Measurements from ENCODE around the gene UNCX.
A peak's percentile ranks its signal among the peaks of the same experiment; 100 is the strongest.

UNCX gene

DNA sequence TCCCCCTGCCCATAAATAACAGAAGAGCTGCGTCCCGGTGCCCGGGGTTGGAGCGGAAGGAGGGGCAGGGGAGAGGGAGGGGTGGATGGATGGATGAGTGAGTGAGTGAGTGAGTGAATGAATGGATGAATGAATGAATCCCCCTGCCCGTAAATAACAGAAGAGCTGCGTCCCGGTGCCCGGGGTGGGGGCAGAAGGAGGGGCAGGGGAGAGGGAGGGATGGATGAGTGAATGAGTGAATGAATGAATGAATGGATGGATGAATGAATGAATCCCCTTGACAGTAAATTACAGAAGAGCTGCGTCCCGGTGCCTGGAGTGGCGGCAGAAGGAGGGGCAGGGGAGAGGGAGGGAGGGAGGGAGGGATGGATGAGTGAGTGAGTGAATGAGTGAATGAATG is 7.6 kb upstream of the UNCX start:
- Mint-ChIP-seq H3K4me1 (no peaks in the 10 kb centered on the region), H3K4me3 (no peak overlapping the region), H3K9me3 (no peaks in the 10 kb centered on the region), H3K36me3 (no peaks in the 10 kb centered on the region), H3K27me3 (peaks cover 90% of the 10 kb centered on the region), H3K27ac (no peak overlapping the region)
- no peak for DNase-seq
- CTCF ChIA-PET: no interaction called here

DNA sequence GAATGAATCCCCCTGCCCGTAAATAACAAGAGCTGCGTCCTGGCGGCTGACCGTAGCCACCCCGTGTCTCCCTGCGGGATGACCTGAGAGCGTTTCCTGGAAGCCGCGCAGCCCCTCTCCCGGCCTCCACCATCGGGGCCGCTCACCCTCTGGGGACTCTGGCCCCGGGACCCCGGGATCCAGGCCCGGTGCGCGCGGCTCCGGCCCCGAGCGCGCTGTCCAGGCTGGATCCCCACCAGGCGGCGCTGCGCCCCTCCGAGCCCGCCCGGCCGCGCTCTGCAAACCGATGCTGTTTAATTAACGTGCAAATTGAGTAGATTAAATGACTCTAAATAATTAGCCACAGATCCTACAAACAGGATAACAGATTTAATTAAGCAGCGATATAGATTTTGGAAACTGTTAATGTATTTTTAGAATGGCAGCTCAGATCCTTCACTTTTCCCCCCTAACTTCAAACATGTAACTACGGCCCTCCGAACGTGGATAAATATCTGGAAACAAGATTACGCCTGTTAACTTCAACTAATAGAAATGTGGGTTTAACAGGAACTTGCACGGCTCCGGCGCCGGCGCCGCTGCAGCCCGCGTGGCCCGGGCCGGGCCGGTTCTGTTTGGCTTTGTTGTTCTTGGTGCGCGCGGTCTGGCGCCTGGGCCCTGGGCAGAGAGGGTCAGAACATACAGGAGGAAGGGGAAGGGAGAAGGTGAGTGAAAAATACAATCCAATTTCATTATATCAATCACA is 7.1 kb upstream of the UNCX start:
- no peak overlapping the region for H3K4me3 Mint-ChIP-seq
- no peaks in the 10 kb centered on the region for H3K9me3 Mint-ChIP-seq
- H3K27me3 Mint-ChIP-seq: peaks cover 94% of the 10 kb centered on the region
- peak overlapping the region; percentile 33 for H3K27ac Mint-ChIP-seq
- peak; percentile 38 for DNase-seq
- H3K36me3 Mint-ChIP-seq: no peaks in the 10 kb centered on the region
- H3K4me1 Mint-ChIP-seq: no peaks in the 10 kb centered on the region
- CTCF ChIA-PET: interaction anchor here (1.7 kb wide), 2 partner anchors 32 kb away, joined by 3 to 7 read pairs; no protein-coding TSS in a partner anchor

DNA sequence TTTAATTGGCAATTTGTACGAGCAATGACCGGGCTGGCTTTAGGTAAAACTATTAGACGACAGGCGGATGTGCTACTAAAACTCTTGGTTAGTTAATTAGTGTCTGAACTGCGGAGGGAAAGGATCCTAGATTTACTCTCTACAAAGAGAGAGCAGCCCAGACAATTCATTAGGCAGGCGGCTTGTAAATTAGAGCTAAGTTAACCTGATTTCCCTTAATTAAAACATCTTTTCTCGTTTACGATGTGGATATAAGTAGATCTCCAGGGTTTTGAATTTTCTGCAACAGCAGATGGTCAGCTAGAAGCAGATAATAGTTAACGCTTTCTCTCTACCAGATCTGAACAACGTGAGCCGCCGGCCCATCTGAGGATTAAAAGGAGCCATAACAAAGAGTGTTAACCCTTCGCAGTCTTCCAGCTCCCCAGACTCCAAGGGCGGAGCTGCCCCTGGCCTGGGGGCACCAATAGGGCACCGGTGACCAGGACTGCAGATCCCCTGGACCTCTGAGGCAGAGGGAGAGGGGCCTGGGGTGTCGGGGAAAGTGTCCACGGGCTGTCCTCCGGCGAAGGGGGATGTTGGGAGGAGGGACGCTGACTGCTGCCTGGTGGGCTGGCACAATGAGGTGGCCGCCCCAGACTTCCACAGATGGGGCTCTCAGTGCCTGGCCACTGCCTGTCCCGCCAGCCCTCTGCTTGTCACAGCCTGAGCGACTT is 6.3 kb upstream of the UNCX start:
- Mint-ChIP-seq H3K27me3 (peaks cover 94% of the 10 kb centered on the region), H3K4me1 (no peaks in the 10 kb centered on the region), H3K36me3 (no peaks in the 10 kb centered on the region), H3K27ac (peak overlapping the region; percentile 33), H3K4me3 (no peak overlapping the region), H3K9me3 (no peaks in the 10 kb centered on the region)
- DNase-seq: no peak
- CTCF ChIA-PET: interaction anchor here (0.7 to 1.7 kb wide), 3 partner anchors 9 to 33 kb away, joined by 3 to 7 read pairs (median 3); no protein-coding TSS in a partner anchor

DNA sequence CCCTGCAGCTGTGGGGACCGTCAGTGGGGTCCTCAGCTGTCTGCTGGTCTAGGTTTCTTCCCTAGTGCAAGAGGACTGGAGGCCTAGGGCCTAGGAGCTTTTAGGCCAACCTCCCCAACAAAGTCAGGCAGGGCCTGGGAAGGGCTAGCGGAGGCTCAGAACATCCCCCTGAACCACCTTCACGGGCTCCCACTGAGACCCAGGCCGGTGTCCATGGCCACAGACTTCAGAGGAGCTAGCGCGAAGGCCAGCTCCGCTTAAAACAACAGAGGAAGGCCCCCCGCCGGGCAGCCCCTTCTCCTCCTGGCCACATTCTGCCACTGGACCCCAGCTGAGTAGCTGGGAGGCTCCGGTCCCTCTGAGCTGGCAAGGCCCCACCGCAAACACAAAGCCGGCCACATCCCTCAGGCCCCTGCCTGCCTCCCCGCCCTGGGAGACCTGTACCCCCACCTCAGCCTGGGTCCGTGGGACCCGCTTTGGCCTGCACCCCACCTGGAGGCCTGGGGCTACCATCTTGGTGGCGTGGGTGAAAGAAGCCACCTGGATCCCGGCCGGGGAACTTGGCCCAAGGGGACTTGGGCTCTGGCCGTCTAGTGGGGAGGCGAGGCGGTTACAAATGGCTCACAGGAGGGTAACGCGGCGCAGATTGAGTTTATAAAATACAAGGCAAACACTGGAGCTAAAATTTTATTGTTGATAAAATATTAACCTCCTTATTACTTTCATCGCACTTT is 5.4 kb upstream of the UNCX start:
- H3K9me3 Mint-ChIP-seq: no peaks in the 10 kb centered on the region
- peaks cover 94% of the 10 kb centered on the region for H3K27me3 Mint-ChIP-seq
- CTCF ChIA-PET: interaction anchor here (1.7 kb wide), 2 partner anchors 30 to 34 kb away, joined by 3 to 7 read pairs; no protein-coding TSS in a partner anchor
- H3K4me1 Mint-ChIP-seq: peaks cover 3% of the 10 kb centered on the region
- peaks cover 3% of the 10 kb centered on the region for H3K36me3 Mint-ChIP-seq
- H3K27ac Mint-ChIP-seq: peak overlapping the region; percentile 15
- DNase-seq: no peak
- no peak overlapping the region for H3K4me3 Mint-ChIP-seq

DNA sequence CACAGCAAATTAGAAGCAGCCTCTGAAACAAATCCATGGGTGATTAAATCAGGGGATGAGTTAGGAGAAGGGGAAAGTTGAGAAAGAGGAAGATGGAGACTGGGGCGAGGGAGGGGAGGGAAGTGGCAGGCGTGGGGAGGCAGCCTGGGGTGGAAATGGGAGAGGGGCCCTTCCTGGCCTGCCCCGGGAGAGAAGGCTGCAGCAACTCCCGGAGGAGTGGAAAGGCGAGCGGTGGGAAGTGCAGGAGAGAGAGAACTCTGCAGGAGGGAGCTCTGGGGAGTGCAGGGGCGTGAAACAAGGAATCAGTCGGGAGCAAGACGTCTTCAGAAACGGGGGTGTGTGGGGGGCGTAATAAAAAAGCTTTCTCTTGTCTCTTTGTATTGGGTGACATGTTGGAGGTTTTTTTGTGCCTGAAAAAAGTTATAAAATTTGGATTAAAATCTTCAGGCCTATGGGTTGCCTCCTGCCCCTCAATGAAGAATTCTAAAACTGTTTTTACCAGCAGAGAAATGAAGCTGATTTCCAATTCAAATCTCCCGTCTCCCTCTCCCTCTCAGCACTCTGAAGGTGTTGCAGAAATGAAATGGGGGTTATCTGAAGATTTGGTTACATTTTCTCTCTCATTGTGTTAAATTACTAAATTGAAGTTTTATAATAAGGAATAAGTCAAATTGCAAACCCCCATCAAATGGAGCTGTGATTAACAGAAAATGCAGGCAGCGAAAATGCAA is 4.7 kb upstream of the UNCX start:
- no peaks in the 10 kb centered on the region for H3K9me3 Mint-ChIP-seq
- CTCF ChIA-PET: interaction anchor here (0.7 to 0.9 kb wide), 3 partner anchors 10 to 923 kb away, joined by 3 read pairs; no protein-coding TSS in a partner anchor
- H3K27me3 Mint-ChIP-seq: peaks cover 92% of the 10 kb centered on the region
- H3K27ac Mint-ChIP-seq: peak overlapping the region; percentile 28
- H3K4me3 Mint-ChIP-seq: no peak overlapping the region
- H3K4me1 Mint-ChIP-seq: peaks cover 3% of the 10 kb centered on the region
- no peak for DNase-seq
- peaks cover 3% of the 10 kb centered on the region for H3K36me3 Mint-ChIP-seq

DNA sequence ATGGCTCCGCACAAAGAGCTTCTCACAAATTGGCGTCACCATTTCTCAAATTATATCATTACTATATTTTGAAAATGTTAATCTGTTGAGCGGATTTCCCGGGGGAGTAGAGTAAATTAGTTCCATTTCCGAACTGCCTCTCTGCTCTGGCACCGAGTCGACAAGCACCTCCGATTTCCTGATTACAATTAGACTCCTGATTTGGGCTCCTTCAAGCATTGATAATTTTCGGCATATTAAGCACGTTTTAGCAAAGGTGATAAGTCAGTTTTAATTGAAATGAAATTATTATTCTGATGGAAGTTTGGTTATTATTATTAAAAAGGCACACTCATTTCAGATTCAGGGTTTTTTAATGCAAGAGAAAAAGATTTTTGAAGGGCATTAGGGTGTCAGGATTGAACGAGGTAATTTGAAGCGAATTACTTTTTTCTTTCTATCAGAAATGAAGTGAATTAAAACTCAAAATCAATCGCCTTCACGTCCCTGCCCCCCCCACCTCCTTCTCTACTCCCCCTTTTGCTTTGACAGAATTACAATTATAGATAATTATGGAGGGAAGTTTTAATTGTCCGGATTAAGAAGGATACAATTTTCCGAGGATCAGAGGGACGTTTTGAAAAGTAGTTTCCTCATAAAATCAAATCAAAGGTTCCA is 4.0 kb upstream of the UNCX start:
- Mint-ChIP-seq H3K27ac (peak overlapping the region; percentile 33), H3K4me3 (no peak overlapping the region), H3K4me1 (peaks cover 3% of the 10 kb centered on the region), H3K36me3 (peaks cover 3% of the 10 kb centered on the region), H3K9me3 (no peaks in the 10 kb centered on the region), H3K27me3 (peaks cover 90% of the 10 kb centered on the region)
- CTCF ChIA-PET: interaction anchor here (0.7 to 0.9 kb wide), 3 partner anchors 10 to 922 kb away, joined by 3 read pairs; no protein-coding TSS in a partner anchor
- no peak for DNase-seq

DNA sequence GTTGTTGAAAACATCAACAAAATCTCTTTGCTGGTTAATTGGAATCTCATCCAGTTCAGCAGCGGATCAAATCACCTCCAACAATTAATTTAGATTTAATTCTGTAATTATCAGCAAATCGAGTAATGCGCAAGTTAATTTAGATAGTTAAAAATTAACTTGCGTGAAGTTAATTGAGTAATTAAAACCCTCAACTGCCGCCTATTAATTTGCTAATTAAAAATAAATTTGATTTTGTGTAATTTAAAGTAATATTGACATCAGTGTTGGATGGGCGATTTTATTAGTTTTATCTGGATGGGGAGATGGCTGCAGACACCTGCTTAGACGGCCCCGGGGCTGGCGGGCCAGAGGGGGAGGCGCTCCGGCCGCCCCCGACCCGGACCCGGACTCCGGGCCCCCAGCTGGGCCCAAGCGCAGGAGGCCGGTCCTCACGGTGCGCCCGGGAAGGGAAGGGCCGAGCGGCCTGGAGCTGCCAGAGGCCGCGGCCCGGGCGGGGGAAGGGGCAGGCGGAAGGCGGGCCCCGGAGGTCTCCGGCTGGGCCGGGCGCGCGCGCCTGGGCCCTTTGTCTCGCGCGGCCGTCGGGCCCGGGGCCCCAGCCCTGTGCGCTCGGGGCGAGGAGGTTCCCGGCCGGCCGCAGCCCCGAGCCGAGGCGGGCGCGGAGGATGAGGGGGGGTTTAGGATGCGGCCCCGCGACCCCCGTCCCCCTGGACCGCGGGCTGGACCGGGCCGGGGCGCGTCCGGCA is 3.3 kb upstream of the UNCX start:
- H3K9me3 Mint-ChIP-seq: no peaks in the 10 kb centered on the region
- peaks cover 3% of the 10 kb centered on the region for H3K36me3 Mint-ChIP-seq
- no peak overlapping the region for H3K4me3 Mint-ChIP-seq
- CTCF ChIA-PET: no interaction called here
- H3K4me1 Mint-ChIP-seq: peaks cover 5% of the 10 kb centered on the region
- peaks cover 90% of the 10 kb centered on the region for H3K27me3 Mint-ChIP-seq
- no peak overlapping the region for H3K27ac Mint-ChIP-seq
- no peak for DNase-seq

DNA sequence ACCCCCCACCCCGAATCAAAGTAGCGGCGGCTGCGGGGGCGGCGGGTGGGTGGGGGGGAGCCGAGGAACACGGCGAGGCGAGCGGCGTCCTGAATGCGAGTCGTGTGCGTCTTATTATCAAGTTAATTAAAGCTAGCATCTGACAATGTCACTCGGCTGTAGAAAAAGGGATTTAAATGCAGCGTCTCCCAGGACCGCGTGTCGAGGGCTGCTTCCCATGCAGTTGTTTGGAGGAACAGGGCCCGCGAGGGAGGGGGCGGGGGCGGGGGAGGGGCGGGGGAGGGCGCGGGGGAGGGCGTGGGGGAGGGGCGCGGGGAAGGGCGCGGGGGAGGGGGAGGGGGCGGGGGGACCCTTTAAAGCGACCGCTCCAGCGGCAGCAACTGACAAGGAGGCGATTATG is 2.7 kb upstream of the UNCX start:
- Mint-ChIP-seq H3K27me3 (peaks cover 90% of the 10 kb centered on the region), H3K4me3 (no peak overlapping the region), H3K9me3 (no peaks in the 10 kb centered on the region), H3K27ac (peak overlapping the region; percentile 55), H3K36me3 (peaks cover 3% of the 10 kb centered on the region), H3K4me1 (peaks cover 11% of the 10 kb centered on the region)
- CTCF ChIA-PET: no interaction called here
- DNase-seq: no peak

DNA sequence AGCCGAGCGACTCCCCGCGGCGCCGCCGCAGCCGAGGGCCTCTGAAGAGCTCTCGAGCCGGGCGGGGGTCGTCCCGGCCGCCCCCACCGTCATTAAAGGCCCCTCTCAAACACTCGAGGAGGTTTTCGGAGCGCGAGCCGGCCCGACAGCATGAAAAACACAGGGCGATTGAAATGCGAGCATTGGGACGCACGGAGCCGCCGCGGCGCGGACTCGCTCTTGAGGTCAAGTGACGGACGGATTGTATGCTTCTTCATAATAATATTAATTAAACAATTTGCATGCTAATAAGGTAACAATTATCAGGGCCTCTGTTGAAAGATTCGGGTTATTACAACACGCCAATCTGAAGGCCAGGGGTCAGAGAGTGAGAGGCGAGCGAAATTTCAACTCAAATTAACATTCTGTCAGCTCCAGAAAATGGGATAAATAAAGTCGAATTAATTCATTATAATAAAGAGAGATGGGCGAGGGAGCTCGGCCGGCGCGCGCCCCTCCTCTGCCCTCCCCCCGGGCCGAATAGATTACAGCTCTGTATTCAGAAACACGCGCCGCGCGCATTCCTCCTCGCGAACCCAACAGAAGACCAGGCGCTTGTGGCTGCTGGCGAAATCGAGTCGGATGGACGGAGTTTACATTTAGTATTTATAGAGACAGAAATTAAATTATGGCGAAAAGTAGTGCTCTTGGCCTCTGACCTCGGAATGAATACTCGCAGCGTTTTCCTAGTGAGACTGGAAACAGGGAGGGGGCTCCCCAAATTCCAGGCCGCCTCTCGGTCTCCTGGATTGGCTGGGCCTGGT is 2.1 kb upstream of the UNCX start:
- peak overlapping the region; percentile 52 for H3K27ac Mint-ChIP-seq
- no peaks in the 10 kb centered on the region for H3K9me3 Mint-ChIP-seq
- peaks cover 11% of the 10 kb centered on the region for H3K4me1 Mint-ChIP-seq

DNA sequence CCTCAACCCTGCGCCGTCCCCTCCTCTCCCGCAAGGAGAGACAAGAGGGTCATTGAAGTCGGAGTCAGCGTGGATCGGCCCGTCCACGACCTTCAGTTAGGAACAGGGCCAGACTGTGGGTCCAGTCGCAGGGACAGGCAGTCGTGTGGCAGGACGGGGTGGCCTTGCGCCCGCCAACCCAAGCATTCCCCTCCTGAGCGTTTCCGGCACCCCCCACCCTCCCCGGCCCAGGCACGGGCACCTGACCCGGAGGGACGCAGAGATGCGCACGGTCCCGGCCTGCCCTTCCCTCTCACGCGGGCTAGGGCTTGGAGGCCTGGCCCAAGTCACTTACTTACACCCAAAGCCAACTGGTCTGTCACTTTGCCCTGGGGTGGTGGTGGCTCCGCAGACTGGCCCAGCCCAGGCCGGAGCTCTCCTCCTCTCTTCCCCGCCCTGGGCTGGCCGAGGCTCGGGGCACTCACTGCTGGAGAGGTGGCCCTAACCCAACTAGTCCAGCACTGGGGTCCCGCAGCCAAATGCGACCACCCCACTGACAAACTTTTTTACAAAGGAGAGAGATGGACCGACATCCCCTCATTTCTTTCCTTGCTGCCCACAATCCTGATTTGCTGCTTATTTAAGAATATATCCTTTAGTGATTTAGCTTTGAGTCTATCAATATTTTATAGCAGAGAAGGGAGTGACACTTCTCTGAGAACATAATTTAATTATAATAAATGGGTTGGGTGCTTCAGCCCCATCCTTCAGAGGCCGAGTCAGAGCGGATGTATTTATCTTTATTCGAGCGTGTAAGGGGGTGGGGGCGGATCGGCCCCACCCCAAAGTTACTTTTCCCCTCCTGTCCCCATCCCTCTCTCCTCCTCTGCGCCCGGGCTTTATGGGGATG is 1.2 kb upstream of the UNCX start:
- Mint-ChIP-seq H3K27ac (peak overlapping the region; percentile 86), H3K4me1 (peaks cover 11% of the 10 kb centered on the region), H3K9me3 (no peaks in the 10 kb centered on the region), H3K36me3 (peaks cover 3% of the 10 kb centered on the region), H3K27me3 (peaks cover 85% of the 10 kb centered on the region), H3K4me3 (peak overlapping the region; percentile 28)
- CTCF ChIA-PET: no interaction called here
- no peak for DNase-seq

More for the DNA sequence above, 2.1 kb upstream of the UNCX start:
- peaks cover 90% of the 10 kb centered on the region for H3K27me3 Mint-ChIP-seq
- H3K36me3 Mint-ChIP-seq: peaks cover 3% of the 10 kb centered on the region
- CTCF ChIA-PET: no interaction called here
- no peak for DNase-seq
- H3K4me3 Mint-ChIP-seq: peak overlapping the region; percentile 28

DNA sequence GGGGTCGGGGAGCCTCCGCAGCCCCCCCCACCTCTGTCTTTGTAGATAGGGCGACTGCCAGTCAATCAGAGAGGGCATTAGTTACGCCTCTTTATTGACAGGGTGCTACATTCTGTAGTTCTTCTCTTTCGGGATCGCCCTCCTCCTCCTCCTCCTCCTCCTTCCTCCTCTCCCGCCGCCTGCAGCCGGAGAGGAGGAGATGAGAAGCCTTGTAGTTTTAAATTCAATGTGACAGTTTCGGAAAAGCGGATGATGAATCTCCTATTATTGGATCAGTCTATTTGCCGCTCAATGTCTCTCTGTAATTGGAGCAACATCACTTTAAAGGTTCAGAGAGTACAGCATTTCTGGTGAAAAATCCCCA is 587 bp upstream of the UNCX start:
- CTCF ChIA-PET: no interaction called here

More for the DNA sequence above, 587 bp upstream of the UNCX start:
- peak overlapping the region; percentile 86 for H3K27ac Mint-ChIP-seq
- H3K4me1 Mint-ChIP-seq: peaks cover 11% of the 10 kb centered on the region
- DNase-seq: no peak
- H3K36me3 Mint-ChIP-seq: peaks cover 3% of the 10 kb centered on the region
- H3K4me3 Mint-ChIP-seq: peak overlapping the region; percentile 37
- H3K27me3 Mint-ChIP-seq: peaks cover 83% of the 10 kb centered on the region
- H3K9me3 Mint-ChIP-seq: no peaks in the 10 kb centered on the region
